Suppressor macrophage (primary cell): Measurements from ENCODE around the gene TRPM2.
"Not testable (repeated sequence)": the region's sequence is repeated elsewhere in the genome, so short reads cannot be mapped to it uniquely, and the experiment has no call there.

Source experiments
- DNase-seq, 4 experiments: peaks; one replicate each; pipeline ENCODE4 v3.0.0-alpha.2; 2020 to 2022

The TRPM2 gene

DNA sequence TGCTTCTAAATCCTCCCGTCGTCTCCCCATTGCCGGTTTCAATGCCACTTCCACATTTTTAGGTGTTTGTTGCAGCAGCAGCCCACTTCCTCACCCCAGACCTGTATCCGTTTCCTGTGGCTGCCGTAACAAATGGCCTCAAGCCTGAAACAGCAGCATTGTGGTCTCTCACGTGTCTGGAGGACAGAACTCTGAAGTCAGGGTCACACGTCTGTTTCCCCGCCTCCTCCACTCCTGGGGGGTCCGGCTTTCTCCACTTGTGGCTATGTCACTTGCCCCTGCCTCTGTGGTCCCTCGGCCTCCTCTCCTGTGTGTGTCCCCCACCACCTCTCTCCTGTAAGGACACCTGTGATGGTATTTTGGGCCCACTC is 21.8 kb downstream of the TRPM2 start:
- peak; percentile 76 to 85 (median 84) for DNase-seq

DNA sequence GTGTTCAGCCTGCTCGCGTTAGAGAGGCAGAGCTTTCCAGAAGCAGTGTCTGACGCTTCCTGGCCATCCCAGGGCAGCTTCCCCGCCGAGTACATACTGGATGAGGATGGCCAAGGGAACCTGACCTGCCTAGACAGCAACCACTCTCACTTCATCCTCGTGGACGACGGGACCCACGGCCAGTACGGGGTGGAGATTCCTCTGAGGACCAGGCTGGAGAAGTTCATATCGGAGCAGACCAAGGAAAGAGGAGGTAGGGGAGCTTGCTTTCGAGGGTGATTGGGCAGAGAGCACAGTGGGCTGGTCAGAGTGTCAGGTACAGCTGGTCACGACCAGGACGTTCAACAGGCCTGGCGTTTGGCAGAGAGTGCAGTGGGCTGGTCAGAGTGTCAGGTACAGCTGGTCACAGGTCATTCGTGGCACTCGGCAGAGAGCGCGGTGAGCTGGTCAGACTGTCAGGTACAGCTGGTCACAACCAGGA is 22.4 kb downstream of the TRPM2 start:
- no peak for DNase-seq

DNA sequence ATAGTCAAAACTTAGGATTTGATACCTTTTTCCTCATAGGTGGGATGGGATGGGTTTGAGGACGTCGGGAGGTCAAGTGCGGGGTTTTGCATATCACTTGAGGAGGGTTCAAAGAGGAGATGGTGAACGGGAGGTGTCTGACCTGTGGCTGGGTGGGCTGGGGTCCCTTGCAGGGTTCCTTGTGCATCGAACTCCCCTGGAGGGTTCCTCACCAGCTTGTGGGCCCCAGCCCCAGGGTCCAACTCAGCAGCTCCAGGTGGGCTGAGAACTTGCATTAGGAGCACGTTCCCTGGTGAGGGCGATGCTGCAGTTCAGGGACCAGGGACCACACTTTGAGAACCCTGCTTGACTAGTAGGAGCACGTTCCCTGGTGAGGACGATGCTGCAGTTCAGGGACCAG is 23.2 kb downstream of the TRPM2 start:
- no peak for DNase-seq

DNA sequence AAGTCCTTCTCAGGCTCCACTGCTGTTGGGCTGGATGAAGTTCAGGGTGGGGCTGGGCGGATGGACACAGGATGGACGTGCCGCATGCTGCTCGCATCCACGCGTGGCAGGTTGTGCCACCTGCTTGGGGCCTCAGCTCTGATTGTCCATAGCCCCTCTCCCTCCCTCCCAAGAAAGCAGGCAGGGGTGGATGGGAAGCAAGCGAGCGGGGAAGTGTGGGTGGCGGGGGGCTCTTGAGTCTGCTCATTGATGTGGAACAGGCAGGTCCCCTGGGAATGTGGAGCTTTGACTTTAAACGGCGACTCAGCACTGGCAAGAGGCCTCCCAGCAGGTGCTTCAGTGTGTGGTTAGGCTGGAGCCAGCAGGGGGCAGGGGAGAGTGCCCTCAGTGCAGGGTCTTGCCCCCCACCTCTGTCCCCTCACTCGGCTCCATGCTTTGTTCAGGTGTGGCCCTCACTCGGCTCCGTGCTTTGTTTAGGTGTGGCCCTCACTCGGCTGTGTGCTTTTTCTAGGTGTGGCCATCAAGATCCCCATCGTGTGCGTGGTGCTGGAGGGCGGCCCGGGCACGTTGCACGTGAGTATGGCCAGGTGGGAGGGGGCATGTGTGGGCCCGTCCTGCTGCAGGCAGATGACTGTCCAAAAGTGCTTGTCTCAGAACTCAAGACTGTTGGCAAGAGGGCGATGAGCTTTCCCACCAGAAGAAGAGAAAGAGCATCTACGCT is 23.9 kb downstream of the TRPM2 start:
- no peak for DNase-seq

DNA sequence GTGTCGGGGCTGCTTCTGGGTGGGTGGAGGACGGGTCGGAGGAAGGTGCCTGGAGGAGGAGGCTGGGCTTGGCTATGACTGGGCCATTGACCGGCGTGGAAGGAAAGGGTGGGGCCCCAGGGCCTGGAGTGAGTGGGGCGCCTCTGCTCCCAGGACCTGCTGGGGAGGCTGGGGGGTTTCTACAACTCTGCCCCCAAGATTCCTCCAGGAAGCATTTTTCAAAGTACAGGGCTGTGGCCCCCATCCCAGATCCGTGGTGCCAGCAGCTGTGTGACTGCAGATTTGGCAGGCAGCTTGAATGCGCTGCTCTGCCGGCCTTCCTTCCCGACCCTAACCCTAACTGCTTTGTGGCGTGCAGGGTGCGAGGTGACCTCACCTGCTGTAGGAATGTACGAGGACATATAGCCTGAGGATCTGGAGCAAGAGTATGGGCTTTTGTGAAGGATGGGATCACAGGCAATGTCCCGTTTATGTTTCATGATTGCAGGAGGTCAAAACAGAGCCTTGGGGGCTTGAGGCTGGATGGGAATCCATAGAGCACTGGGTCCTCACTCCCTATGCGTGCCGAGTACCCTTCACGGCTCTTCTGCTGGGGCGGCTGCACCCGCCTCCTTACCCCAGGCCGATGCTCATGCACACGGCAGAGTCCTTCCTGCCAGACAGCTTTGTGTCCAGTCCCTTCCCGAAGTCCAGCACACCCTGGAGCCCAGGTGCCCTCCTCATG is 24.7 kb downstream of the TRPM2 start:
- DNase-seq, result no peak

DNA sequence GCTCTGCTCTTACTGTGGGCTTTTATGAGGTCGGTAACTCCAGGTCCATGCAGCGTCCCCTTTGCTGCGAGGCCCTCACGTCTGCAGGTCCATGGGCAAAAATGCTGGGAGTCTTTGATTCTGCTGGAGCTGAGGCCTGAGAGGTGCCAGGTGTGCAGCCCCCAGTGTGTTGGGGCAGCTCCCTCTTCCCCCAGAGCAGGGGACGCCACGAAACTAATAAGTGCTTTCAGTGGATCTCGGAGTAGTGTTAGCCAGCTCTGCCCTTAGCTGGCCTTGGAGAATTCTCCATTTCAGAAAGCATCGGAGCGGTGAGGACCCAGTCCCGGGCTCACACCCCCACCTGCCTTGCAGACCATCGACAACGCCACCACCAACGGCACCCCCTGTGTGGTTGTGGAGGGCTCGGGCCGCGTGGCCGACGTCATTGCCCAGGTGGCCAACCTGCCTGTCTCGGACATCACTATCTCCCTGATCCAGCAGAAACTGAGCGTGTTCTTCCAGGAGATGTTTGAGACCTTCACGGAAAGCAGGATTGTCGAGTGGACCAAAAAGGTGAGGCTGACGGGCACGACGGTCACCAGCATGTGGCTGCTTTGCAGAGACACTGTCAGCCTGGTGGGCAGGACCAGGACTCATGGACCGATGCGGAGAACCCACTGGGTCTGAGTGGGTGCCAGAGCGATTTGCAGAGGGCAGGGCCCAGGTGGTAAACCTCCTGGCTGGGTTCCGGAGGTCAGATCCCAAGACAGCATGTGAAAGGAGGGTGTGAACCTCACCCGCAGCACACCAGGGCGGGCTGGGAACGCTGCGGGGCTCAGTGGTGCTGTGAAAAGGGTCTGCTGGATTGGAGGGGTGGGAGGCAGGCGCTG is 25.5 kb downstream of the TRPM2 start:
- DNase-seq, result no peak

DNA sequence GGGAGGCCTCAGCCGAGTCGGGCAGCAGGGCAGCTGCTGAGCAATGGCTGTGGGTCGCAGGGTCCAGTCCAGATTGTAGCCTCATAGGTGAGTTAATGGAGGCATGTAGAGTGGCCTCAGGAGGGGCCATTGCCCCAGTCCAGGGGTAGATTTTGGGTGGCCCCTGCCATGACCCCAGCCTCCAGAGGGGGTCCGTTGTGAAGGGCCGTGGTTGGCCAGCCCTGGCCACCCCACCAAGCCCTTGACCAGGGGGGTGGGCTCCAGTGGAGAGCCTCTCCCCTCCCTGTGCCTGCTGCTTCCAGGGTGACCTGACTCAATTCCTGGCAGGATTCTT is 26.1 kb downstream of the TRPM2 start:
- no peak for DNase-seq

DNA sequence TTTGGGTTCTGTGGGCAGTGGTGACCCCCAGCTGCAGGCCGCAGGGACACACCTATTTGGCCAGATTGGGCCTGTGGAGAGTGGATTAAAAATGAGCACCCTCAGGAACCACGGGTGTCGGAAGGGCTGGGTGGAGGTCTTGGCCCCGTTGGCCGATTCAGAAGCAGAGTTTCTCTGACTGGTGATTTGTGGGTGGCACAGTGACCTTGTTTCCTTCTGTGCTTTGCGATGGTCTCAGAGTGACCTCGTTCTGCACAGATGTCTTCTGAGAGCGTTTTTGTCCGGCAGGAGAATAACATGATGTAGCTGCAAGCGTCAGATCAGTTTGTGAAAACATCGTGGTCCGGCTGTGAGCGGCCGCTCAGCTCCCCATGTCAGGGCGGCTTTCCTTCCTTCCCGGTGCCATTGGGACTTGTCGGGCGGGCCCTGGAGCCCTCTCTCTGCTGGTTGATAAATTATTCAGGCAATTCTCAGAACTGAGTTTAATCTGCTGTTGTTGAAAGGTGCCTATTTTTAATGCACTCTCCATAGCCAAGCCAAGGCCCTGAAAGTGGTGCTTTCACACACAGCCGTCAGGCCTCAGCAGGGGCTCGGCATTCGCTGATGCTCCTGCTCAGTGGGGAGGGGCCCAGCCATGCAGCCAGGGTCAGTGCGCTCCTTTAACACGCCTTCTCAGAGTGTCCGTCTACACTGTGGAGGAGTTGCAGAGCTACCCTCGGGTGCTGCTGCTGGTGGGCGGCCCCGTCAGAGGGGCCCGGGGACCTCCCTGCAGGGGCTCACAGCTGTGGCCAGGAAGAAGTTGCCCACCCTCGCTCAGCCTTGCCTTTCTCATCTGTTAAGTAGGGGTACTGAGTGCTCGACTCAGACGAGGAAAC is 26.8 kb downstream of the TRPM2 start:
- DNase-seq, result no peak

DNA sequence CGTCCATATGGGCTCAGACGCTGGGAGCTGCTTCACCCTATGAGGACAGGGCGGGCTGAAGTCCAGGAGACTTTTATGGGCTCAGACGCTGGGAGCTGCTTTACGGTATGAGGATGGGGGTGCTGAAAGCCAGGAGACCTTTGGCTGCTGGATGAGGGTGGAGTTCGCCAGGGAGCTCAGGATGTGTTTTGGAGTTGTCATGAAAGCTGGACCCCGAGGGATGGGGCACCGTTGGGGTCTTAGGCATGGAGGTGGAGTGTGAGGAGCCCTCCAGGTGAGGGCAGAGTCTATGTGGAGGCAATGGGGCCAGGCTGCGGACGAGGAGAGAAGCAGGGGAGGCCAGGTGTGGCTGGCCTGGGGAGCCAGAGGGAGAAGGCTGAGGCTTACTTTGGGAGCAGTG is 27.5 kb downstream of the TRPM2 start:
- no peak for DNase-seq

DNA sequence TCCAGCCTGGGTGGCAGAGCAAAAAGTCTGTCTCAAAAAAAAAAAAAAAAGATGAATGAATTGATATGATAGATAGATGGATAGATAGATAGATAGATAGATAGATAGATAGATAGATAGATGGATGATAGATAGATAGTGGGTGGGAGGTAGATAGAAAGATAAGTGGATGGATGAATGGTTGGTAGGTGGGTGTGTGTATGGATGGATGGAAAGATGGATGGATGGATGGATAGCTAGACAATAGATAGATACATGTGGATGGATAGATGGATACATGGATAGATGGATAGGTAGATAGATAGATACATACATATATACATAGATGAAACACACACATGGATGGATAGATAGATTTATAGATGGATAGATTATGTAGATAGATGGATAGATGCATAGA is 28.5 kb downstream of the TRPM2 start:
- DNase-seq, result no peak

DNA sequence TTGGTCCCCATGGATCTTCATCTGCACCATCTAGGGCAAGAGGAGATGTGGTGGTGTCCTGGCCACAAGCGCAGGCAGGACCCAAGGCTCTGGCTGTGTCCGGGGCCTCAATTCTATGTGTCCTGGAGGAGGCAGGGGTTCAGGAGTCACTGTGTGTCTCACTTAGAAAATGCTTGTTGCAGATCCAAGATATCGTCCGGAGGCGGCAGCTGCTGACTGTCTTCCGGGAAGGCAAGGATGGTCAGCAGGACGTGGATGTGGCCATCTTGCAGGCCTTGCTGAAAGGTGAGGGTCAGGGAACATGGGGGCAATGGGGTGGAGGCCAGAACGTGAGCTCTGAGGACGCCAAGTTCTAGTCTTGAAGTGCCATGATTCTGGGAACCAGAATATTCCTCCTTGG is 29.1 kb downstream of the TRPM2 start:
- no peak for DNase-seq

DNA sequence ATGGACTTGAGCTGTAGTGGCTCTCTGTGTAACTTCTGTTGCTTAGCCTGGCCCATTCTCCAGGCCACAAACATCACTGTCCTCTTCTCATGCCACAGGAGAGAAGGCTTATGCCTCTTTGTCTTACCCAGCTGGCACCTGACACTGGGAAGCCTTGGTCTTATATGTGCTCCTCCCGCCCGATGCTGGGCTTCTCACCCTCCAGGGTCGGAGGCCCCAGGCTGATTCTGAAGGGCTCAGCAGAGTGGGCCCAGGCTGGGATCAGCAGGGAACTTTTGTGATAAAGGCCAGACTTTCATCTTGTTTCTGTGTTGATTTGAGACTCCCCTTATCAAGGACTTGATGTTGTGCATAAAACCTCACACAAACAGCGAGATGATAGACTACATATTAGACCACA is 29.8 kb downstream of the TRPM2 start:
- no peak for DNase-seq

DNA sequence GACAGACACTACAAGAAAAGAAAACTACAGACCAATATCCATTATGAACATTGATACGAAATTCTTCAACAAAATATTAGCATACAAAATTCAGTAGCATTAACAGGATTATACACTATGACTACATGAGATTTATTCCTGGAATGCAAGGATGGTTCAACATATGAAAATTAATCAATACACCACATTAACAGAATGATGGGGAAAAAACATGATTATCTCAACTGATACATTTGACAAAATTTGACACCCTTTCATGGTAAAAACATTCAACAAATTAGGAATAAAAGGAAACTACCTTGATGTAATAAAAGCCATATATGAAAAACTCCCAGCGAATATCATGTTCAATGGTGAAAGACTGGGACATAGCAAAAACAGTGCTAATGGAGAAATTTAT is 31.5 kb downstream of the TRPM2 start:
- no peak for DNase-seq

DNA sequence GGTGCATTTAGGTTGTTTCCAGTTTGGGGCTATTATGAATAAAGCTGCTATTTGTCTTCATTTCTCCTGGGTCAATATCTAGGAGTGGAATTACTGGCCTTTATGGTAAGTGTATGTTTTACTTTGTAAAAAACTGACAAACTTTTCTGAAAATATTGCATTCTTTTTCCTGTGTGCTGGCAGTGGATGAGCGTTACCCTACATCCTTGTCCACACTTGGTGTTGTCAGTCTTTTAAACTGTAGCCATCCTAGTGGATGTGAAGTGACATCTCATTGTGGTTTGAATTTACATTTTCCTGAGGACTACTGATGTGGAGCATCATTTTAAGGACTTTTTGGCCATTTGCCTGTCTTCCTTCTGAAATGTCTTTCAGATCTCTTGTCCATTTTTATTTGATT is 35.9 kb downstream of the TRPM2 start:
- no peak for DNase-seq

DNA sequence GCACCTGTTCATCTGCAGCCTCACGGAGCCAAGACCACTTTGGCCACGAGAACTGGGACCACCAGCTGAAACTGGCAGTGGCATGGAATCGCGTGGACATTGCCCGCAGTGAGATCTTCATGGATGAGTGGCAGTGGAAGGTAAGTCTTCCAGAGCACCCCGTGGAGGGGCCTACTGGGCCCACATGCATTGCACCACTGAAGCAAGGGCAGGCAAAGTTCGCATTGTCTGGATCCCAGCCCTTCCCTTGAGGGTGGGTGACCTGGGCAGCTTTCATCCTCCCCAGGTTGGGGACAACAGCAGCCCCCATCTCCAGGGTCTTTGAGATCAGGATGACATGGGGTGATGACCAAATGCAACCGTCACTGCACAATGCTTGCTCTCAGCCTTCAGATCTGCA is 37.5 kb downstream of the TRPM2 start:
- no peak for DNase-seq

DNA sequence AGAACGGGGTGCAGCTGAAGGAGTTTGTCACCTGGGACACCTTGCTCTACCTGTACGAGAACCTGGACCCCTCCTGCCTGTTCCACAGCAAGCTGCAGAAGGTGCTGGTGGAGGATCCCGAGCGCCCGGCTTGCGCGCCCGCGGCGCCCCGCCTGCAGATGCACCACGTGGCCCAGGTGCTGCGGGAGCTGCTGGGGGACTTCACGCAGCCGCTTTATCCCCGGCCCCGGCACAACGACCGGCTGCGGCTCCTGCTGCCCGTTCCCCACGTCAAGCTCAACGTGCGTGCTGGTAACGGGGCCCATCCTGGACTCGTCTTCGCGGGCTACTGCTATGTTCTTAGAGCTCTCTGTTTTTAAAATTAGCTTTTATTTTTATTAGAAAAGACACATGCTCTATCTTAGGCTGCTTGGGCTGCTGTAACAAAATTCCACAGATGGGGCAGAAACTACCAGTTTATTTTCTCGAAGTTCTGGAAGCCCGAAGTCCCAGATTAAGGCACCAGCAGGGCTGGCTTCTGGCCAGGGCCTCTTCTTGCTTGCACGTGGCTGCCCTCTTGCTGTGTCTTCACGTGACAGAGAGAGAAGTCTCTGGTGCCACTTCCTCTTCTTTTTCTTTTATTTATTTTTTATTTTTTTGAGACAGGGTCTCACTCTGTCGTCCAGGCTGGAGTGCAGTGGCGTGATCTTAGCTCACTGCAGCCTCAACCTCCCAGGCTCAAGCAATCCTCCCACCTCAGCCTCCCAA is 38.1 kb downstream of the TRPM2 start:
- DNase-seq, result peak; percentile 88 to 94 (median 92)

DNA sequence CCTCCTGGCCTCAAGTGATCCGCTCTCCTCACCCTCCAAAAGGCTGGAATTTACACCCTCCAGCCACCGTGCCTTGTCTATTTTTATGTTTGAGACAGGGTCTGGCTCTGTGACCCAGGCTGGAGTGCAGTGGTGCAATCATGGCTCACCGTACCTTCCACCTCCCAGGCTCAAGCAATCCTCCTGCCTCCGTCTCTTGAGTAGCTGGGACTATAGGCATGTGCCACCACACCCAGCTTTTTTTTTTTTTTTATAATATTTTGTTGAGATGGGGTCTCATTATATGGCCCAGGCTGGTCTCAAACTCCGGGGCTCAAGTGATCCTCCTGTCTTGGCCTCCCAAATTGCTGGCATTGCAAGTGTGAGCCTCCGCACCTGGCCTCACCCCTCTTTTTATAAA is 38.8 kb downstream of the TRPM2 start:
- no peak for DNase-seq

DNA sequence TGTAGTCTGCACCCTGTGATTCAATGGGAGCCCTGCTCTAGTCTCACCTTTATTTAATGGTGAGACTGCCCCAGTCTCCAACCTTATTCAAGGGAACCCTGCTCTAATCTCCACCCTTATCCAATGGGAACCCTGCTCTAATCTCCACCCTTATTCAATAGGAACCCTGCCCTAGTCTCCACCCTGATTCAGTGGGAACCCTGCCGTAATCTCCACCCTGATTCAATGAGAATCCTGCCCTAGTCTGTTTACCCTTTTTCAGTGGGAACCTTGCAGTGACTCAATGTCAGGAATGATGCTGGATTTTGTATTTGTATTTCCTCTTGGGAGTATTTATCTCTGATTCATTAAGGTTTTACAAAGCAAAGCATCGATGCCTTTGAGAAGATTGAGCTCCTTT is 39.5 kb downstream of the TRPM2 start:
- no peak for DNase-seq

DNA sequence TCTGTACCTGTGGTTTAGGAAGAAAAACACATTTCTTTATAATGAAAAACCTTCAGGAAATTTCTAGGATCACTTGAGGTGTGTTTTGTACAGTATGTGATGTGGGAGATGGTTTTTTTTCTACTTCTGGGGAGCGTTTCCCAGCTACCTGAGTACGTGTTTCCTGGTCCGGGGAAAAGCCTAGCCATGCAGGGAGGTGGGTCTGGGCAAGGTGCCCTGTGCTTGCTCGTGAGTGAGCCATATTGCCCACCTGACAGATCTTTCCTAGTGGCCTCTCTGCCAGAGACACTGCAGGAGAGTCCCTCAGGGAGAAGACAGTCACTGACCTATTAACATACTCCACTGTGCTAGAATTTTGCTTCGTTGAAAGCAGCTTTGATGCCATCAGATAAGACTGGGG is 41.3 kb downstream of the TRPM2 start:
- no peak for DNase-seq

DNA sequence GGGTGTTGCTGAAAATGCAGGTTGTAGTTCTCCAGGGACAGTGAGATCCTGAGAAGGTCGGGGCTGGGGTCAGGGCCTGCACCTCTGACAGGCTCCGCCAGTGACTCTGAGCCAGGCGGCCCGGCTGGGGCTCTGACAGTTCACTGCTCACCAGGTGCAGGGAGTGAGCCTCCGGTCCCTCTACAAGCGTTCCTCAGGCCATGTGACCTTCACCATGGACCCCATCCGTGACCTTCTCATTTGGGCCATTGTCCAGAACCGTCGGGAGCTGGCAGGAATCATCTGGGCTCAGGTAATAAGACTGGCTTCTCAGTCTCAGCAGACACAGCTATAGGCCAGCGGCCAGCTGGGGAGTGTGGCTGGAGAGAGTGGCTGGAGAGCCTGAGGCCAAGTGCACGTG is 41.8 kb downstream of the TRPM2 start:
- DNase-seq, result no peak

DNA sequence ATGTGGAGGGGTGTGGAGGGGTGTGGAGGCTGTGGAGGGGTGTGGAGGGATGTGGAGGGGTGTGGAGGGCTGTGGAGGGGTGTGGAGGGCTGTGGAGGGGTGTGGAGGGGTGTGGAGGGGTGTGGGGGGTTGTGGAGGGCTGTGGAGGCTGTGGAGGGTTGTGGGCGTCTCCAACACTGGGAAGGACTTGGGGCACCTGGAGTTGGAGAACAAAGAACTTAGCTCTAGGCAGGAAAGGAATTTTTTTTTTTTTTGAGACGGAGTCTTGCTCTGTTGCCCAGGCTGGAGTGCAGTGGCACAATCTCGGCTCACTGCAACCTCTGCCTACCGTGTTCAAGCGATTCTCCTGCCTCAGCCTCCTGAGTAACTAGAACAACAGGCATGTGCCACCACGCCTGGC is 43.4 kb downstream of the TRPM2 start:
- not testable (repeated sequence) for DNase-seq
